Measurements from ENCODE around the gene MIF4GD. TPM values are rescaled to one million over a fixed set of nuclear protein-coding genes. Genes with fewer than 3 reads are reported as not detected.

Gene MIF4GD
- polyA plus RNA-seq, 2 of the 4 experiments (the other 2 are of a cell fraction) = 23.9 to 61.0 TPM

- Histone ChIP-seq H3K4me3 (no peak overlapping the region), H3K27ac (no peak overlapping the region), H3K4me1 (no peaks in the 10 kb centered on the region), H3K9me3 (no peaks in the 10 kb centered on the region), H3K4me2 (no peak overlapping the region)
- DNase-seq (ENCODE audit: low read depth in 1 of 2, low spot score in 1 of 2) (no peak), ATAC-seq (no peak), FAIRE-seq (no peak)
- ChIA-PET CTCF (interaction anchor here (1.2 to 15.8 kb wide), 10 partner anchors 8 to 308 kb away, joined by 3 to 223 read pairs (median 4); partner anchors contain the start of gene NUP85), POLR2A (interaction anchor here (1.1 kb wide), 1 partner anchor 33 kb away, joined by 5 read pairs; the partner anchor contains the start of genes GGA3 and MRPS7)
- 80% methylated on average over 2 of the region's 2 CpGs for WGBS (ENCODE audit: missing lambda C conversion rate)
- TF ChIP-seq CEBPB (IDR thresholded peaks at IDR 0.05) (no peak), MYC (IDR thresholded peaks at IDR 0.05; ENCODE audit: borderline replicate concordance, low read length) (no peak), HDAC2 (IDR thresholded peaks at IDR 0.05) (no peak), RARB (CRISPR knock-in tag; IDR thresholded peaks at IDR 0.05) (no peak), MAX (IDR thresholded peaks at IDR 0.05) (no peak), TFCP2L1 (CRISPR knock-in tag; IDR thresholded peaks at IDR 0.05) (no peak), PBX3 (IDR thresholded peaks at IDR 0.05) (no peak), HOXA7 (CRISPR knock-in tag; IDR thresholded peaks at IDR 0.05) (no peak), ZFP36 (IDR thresholded peaks at IDR 0.05; ENCODE audit: borderline replicate concordance, partially characterized antibody) (no peak), POLR2AphosphoS2 (conservative IDR thresholded peaks at IDR 0.05; ENCODE audit: low read length) (no peak), HOXB5 (CRISPR knock-in tag; IDR thresholded peaks at IDR 0.05) (no peak), BHLHE40 (IDR thresholded peaks at IDR 0.05; ENCODE audit: low read depth, low read length) (no peak), MAZ (IDR thresholded peaks at IDR 0.05; ENCODE audit: borderline replicate concordance, low read depth, low read length) (no peak), BCL3 (IDR thresholded peaks at IDR 0.05) (no peak), EHMT2 (IDR thresholded peaks at IDR 0.05; ENCODE audit: low read depth) (no peak), ZSCAN20 (CRISPR knock-in tag; IDR thresholded peaks at IDR 0.05) (no peak)
- TF ChIP-seq, protein P1, sequence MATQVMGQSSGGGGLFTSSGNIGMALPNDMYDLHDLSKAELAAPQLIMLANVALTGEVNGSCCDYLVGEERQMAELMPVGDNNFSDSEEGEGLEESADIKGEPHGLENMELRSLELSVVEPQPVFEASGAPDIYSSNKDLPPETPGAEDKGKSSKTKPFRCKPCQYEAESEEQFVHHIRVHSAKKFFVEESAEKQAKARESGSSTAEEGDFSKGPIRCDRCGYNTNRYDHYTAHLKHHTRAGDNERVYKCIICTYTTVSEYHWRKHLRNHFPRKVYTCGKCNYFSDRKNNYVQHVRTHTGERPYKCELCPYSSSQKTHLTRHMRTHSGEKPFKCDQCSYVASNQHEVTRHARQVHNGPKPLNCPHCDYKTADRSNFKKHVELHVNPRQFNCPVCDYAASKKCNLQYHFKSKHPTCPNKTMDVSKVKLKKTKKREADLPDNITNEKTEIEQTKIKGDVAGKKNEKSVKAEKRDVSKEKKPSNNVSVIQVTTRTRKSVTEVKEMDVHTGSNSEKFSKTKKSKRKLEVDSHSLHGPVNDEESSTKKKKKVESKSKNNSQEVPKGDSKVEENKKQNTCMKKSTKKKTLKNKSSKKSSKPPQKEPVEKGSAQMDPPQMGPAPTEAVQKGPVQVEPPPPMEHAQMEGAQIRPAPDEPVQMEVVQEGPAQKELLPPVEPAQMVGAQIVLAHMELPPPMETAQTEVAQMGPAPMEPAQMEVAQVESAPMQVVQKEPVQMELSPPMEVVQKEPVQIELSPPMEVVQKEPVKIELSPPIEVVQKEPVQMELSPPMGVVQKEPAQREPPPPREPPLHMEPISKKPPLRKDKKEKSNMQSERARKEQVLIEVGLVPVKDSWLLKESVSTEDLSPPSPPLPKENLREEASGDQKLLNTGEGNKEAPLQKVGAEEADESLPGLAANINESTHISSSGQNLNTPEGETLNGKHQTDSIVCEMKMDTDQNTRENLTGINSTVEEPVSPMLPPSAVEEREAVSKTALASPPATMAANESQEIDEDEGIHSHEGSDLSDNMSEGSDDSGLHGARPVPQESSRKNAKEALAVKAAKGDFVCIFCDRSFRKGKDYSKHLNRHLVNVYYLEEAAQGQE (IDR thresholded peaks at IDR 0.05) = no peak
These were observed 42.7 kb downstream of the MIF4GD start for GRCh38 chr17:75228305-75228704.

- DNase-seq (ENCODE audit: low read depth in 1 of 2, low spot score in 1 of 2) = no peak
- Histone ChIP-seq H3K4me2 (no peak overlapping the region), H3K4me3 (no peak overlapping the region), H3K9me3 (no peaks in the 10 kb centered on the region), H3K4me1 (no peaks in the 10 kb centered on the region), H3K27ac (no peak overlapping the region)
- FAIRE-seq = no peak
- ChIA-PET POLR2A (no interaction called here), CTCF (interaction anchor here (1.6 to 15.8 kb wide), 3 partner anchors 8 to 26 kb away, joined by 4 to 223 read pairs (median 5); no protein-coding TSS in a partner anchor)
- 81% methylated on average over 5 of the region's 5 CpGs for WGBS (ENCODE audit: missing lambda C conversion rate)
- ATAC-seq = no peak
- no peak for TF ChIP-seq CTCF (IDR thresholded peaks at IDR 0.05)
- TF ChIP-seq NR3C1 (IDR thresholded peaks at IDR 0.05) = no peak
- TF ChIP-seq CBX8 (IDR thresholded peaks at IDR 0.05) = no peak
- TF ChIP-seq SMC3 (IDR thresholded peaks at IDR 0.05) = no peak
These were observed 43.3 kb downstream of the MIF4GD start for GRCh38 chr17:75227729-75228128.
